HG02852 (cell line): Measurements from ENCODE around the gene MOXD1.

ENCODE experiments used
- ATAC-seq: cut with Tn5 transposase; IDR thresholded peaks from one replicate; pipeline ENCODE4 v1.9.1; 2021; ENCODE audit warnings: mild to moderate bottlenecking, moderate library complexity; ENCODE audit not compliant: unreplicated experiment

MOXD1 gene

GRCh38 chr6:132246632-132247270 lies 154.5 kb downstream of the MOXD1 start:
- ATAC-seq = no peak

GRCh38 chr6:132246120-132246617 lies 155.1 kb downstream of the MOXD1 start:
- ATAC-seq = no peak
